IMR-90 (cell line): ENCODE measurements around the gene SEPTIN2. TPM values are rescaled to one million over a fixed set of nuclear protein-coding genes. Genes with fewer than 3 reads are reported as not detected.

Experiments used
- ATAC-seq: fragments of 200-7000 bp; cut with Tn5 transposase; 2 replicates; pipeline ENCODE4 v1.9.1; 2020; ENCODE audit warnings: low read depth, mild to moderate bottlenecking, moderate library complexity
- BruUV-seq: library from RNA; stranded (reverse); fragments of 400-500 nt; replicated peaks from 2 replicates; lab custom pipeline; 2021; lab: Mats Ljungman, UMichigan
- CTCF ChIA-PET: fragments of 300-600 bp; formaldehyde crosslinking; extraction: SDS; loops from one replicate; lab custom pipeline; 2021; ENCODE audit warnings: antibody characterized with exemption; lab: Yijun Ruan, JAX
- POLR2A ChIA-PET: fragments of 300-600 bp; sonication (Branson Sonifier 250); formaldehyde crosslinking; loops from one replicate; lab custom pipeline; 2022; ENCODE audit warnings: antibody characterized with exemption; ENCODE audit not compliant: unreplicated experiment; lab: Charles Lee
- DNase-seq: peaks from one replicate; pipeline ENCODE4 v3.0.0; 2013
- H2AFZ ChIP-seq: replicated peaks from 2 replicates; pipeline ENCODE3; 2013; ENCODE audit warnings: low read length, mild to moderate bottlenecking; ENCODE audit not compliant: poor library complexity
- H2AK5ac ChIP-seq: 2 replicates; pipeline ENCODE4 v1.6.1; 2013; ENCODE audit warnings: low read depth, low read length, inconsistent platforms
- H2AK9ac ChIP-seq: replicated peaks from 2 replicates; pipeline ENCODE3; 2013; ENCODE audit warnings: mild to moderate bottlenecking, low read depth, low read length, moderate library complexity; ENCODE audit not compliant: poor library complexity
- H2BK120ac ChIP-seq: 2 replicates; pipeline ENCODE4 v1.6.1; 2013; ENCODE audit warnings: low read depth, low read length, inconsistent platforms
- H2BK15ac ChIP-seq: 3 replicates; pipeline ENCODE4 v1.6.1; 2013; ENCODE audit warnings: low read depth, low read length, inconsistent platforms
- H2BK20ac ChIP-seq: 2 replicates; pipeline ENCODE4 v1.6.1; 2013; ENCODE audit warnings: low read depth, mild to moderate bottlenecking, inconsistent platforms, low read length, moderate library complexity
- H2BK5ac ChIP-seq: 2 replicates; pipeline ENCODE4 v1.6.1; 2013; ENCODE audit warnings: mild to moderate bottlenecking, low read depth, low read length, inconsistent platforms; ENCODE audit not compliant: poor library complexity, severe bottlenecking
- H3K14ac ChIP-seq: replicated peaks from 2 replicates; pipeline ENCODE4 v1.6.1; 2013; ENCODE audit warnings: low read depth, low read length, inconsistent platforms
- H3K18ac ChIP-seq: 2 replicates; pipeline ENCODE4 v1.6.1; 2013; ENCODE audit warnings: low read depth, low read length, control low read depth
- H3K23ac ChIP-seq: 2 replicates; pipeline ENCODE4 v1.6.1; 2013; ENCODE audit warnings: low read depth, low read length, inconsistent platforms
- H3K27ac ChIP-seq: 2 replicates; pipeline ENCODE4 v1.5.1; 2013; ENCODE audit warnings: mild to moderate bottlenecking, control low read depth, low read length; ENCODE audit not compliant: insufficient read depth
- H3K27me3 ChIP-seq: 2 replicates; pipeline ENCODE4 v1.6.1; 2013; ENCODE audit warnings: low read length; ENCODE audit not compliant: control insufficient read depth, insufficient read depth
- H3K36me3 ChIP-seq: 2 replicates; pipeline ENCODE4 v1.6.1; 2013; ENCODE audit warnings: low read length, mixed read lengths; ENCODE audit not compliant: control insufficient read depth, insufficient read depth
- H3K4ac ChIP-seq: 2 replicates; pipeline ENCODE4 v1.6.1; 2013; ENCODE audit warnings: low read depth, low read length, inconsistent platforms
- H3K4me1 ChIP-seq: 2 replicates; pipeline ENCODE4 v1.6.1; 2013; ENCODE audit warnings: low read length, mixed read lengths; ENCODE audit not compliant: control insufficient read depth, insufficient read depth
- H3K4me2 ChIP-seq: 2 replicates; pipeline ENCODE4 v1.6.1; 2013; ENCODE audit warnings: low read depth, mild to moderate bottlenecking, control low read depth, low read length, moderate library complexity
- H3K4me3 ChIP-seq: 2 replicates; pipeline ENCODE4 v1.5.1; 2013; ENCODE audit warnings: low read depth, mild to moderate bottlenecking, control low read depth, low read length, moderate library complexity; ENCODE audit not compliant: insufficient read depth
- H3K56ac ChIP-seq: 2 replicates; pipeline ENCODE4 v1.6.1; 2013; ENCODE audit warnings: low read length, inconsistent platforms; ENCODE audit not compliant: insufficient read depth; ENCODE audit errors: extremely low read depth
- H3K79me1 ChIP-seq, 2 experiments: 2 replicates each; pipeline ENCODE4 v1.6.1; 2013; ENCODE audit warnings: low read length in 2 of 2, inconsistent platforms in 1 of 2, low read depth in 1 of 2
- H3K9ac ChIP-seq: 2 replicates; pipeline ENCODE4 v1.6.1; 2013; ENCODE audit warnings: low read depth, low read length, control low read depth
- H3K9me1 ChIP-seq: 2 replicates; pipeline ENCODE4 v1.6.1; 2013; ENCODE audit warnings: low read length, inconsistent platforms; ENCODE audit not compliant: insufficient read depth
- H3K9me3 ChIP-seq: 2 replicates; pipeline ENCODE4 v1.6.1; 2013; ENCODE audit warnings: low read length; ENCODE audit not compliant: control insufficient read depth, insufficient read depth
- H4K20me1 ChIP-seq: 2 replicates; pipeline ENCODE4 v1.6.1; 2013; ENCODE audit warnings: low read length, inconsistent platforms; ENCODE audit not compliant: insufficient read depth
- H4K5ac ChIP-seq: 2 replicates; pipeline ENCODE4 v1.6.1; 2013; ENCODE audit warnings: mild to moderate bottlenecking, low read depth, low read length, control low read depth
- H4K8ac ChIP-seq, 2 experiments: 2 replicates each; pipeline ENCODE4 v1.6.1; 2013; ENCODE audit warnings: low read depth in 2 of 2, low read length in 2 of 2, control low read depth in 1 of 2, inconsistent platforms in 1 of 2
- H4K91ac ChIP-seq: 2 replicates; pipeline ENCODE4 v1.6.1; 2013; ENCODE audit warnings: low read depth, low read length, inconsistent platforms; ENCODE audit not compliant: insufficient read depth
- CHD1 ChIP-seq: IDR thresholded peaks from 2 replicates; pipeline ENCODE4 v1.6.1; 2012; ENCODE audit warnings: low read depth, low read length, improper control_type of control experiment
- MAFK ChIP-seq: IDR thresholded peaks from 2 replicates; pipeline ENCODE4 v1.6.1; 2012; ENCODE audit warnings: low read depth, low read length, improper control_type of control experiment
- MXI1 ChIP-seq: IDR thresholded peaks from 2 replicates; pipeline ENCODE4 v1.6.1; 2012; ENCODE audit warnings: low read depth, mild to moderate bottlenecking, low read length, moderate library complexity, borderline replicate concordance
- POLR2A ChIP-seq: IDR thresholded peaks from 2 replicates; pipeline ENCODE4 v1.6.1; 2012; ENCODE audit warnings: mild to moderate bottlenecking, low read depth, low read length
- RCOR1 ChIP-seq: IDR thresholded peaks from 2 replicates; pipeline ENCODE4 v1.6.1; 2012; ENCODE audit warnings: mild to moderate bottlenecking, low read length, improper control_type of control experiment; ENCODE audit not compliant: insufficient replicate concordance
- WGBS, 2 experiments: methylation state at CpG; one replicate each; pipeline versions ENCODE4 v1.1.5 to v1.1.7; 2013; ENCODE audit warnings: missing lambda C conversion rate in 2 of 2; ENCODE audit not compliant: insufficient read length in 1 of 2; ENCODE audit errors: extremely low coverage in 2 of 2; 5-methylcytosine and 5-hydroxymethylcytosine counted together
- dilution Hi-C: fragments of 300-500 bp; cut with HindIII; formaldehyde crosslinking; loops from one replicate; pipeline ENCODE4 v1.14.3; 2018; ENCODE audit warnings: low sequenced_read_pairs; ENCODE audit not compliant: unreplicated experiment
- in situ Hi-C: fragments of 300-500 bp; cut with MboI; formaldehyde crosslinking; loops from 3 replicates; pipeline ENCODE4 v1.14.3; 2019; ENCODE audit warnings: low sequenced_read_pairs, inconsistent platforms, mixed read lengths
- intact Hi-C: fragments of 100-400 bp; cut with micrococcal nuclease; formaldehyde crosslinking; loops from 2 replicates; pipeline ENCODE4 v1.10.0; 2022
- polyA plus RNA-seq, 3 experiments: library from polyadenylated mRNA; depleted of rRNA; stranded (reverse); fragments of >200 nt; gene quantifications; 2 replicates each; pipeline ENCODE4 v1.2.3, GENCODE V29; 2012; ENCODE audit warnings: low replicate concordance in 1 of 3
- total RNA-seq: library from RNA; depleted of rRNA; stranded (reverse); fragments of >200 nt; gene quantifications from 2 replicates; pipeline ENCODE4 v1.2.3, GENCODE V29; 2012
- TF ChIP-seq, protein P1 (sequence below): conservative IDR thresholded peaks from 2 replicates; pipeline ENCODE4 v1.5.1; 2012; ENCODE audit warnings: mild to moderate bottlenecking, low read depth, low read length, improper control_type of control experiment

Gene SEPTIN2
- total and polyA plus RNA-seq, 2 of the 4 experiments (the other 2 are of a cell fraction) = 420 to 504 TPM

GRCh38 chr2:241302083-241302482 is 13.6 kb upstream of the SEPTIN2 start:
- no peak overlapping the region for H2AK9ac ChIP-seq
- H3K9ac ChIP-seq = no peak overlapping the region
- H3K4me2 ChIP-seq = no peak overlapping the region
- H3K27ac ChIP-seq = no peak overlapping the region
- no peak overlapping the region for H2BK20ac ChIP-seq
- WGBS, 2 experiments = no CpG with 5 or more reads among the region's 3 CpGs
- no peak overlapping the region for H4K8ac ChIP-seq
- H2AFZ ChIP-seq = no peak overlapping the region
- DNase-seq (no peak), ATAC-seq (no peak)
- CTCF ChIA-PET = no interaction called here
- dilution Hi-C loops = no loop called here
- POLR2A ChIA-PET = no interaction called here
- in situ Hi-C loops = no loop called here
- H2BK5ac ChIP-seq = no peak overlapping the region
- H3K9me1 ChIP-seq = peaks cover 19% of the 10 kb centered on the region
- H2AK5ac ChIP-seq = no peak overlapping the region
- H3K36me3 ChIP-seq = peaks cover 6% of the 10 kb centered on the region
- H4K91ac ChIP-seq = no peak overlapping the region
- H3K79me1 ChIP-seq = peaks cover 11 to 67% of the 10 kb centered on the region in 2 experiments; a peak in 3 of 4 replicates
- H4K20me1 ChIP-seq = peaks cover 84% of the 10 kb centered on the region
- no peak overlapping the region for H3K4ac ChIP-seq
- no peak overlapping the region for H3K23ac ChIP-seq
- TF ChIP-seq, protein P1, sequence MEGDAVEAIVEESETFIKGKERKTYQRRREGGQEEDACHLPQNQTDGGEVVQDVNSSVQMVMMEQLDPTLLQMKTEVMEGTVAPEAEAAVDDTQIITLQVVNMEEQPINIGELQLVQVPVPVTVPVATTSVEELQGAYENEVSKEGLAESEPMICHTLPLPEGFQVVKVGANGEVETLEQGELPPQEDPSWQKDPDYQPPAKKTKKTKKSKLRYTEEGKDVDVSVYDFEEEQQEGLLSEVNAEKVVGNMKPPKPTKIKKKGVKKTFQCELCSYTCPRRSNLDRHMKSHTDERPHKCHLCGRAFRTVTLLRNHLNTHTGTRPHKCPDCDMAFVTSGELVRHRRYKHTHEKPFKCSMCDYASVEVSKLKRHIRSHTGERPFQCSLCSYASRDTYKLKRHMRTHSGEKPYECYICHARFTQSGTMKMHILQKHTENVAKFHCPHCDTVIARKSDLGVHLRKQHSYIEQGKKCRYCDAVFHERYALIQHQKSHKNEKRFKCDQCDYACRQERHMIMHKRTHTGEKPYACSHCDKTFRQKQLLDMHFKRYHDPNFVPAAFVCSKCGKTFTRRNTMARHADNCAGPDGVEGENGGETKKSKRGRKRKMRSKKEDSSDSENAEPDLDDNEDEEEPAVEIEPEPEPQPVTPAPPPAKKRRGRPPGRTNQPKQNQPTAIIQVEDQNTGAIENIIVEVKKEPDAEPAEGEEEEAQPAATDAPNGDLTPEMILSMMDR = no peak
- TF ChIP-seq MXI1 = no peak
- no peak for TF ChIP-seq CHD1
- TF ChIP-seq POLR2A = no peak
- TF ChIP-seq MAFK = no peak
- no peak for TF ChIP-seq RCOR1
- no peaks in the 10 kb centered on the region for H3K27me3 ChIP-seq
- H2BK120ac ChIP-seq = no peak overlapping the region
- H3K4me1 ChIP-seq = 0 out of 2 replicates have a peak, but pooled peaks cover 2% of the 10 kb centered on the region
- H4K5ac ChIP-seq = no peak overlapping the region
- H3K9me3 ChIP-seq = no peaks in the 10 kb centered on the region
- no peak overlapping the region for H3K4me3 ChIP-seq
- intact Hi-C loops = no loop called here
- H3K14ac ChIP-seq = no peak overlapping the region
- H2BK15ac ChIP-seq = no peak overlapping the region
- H3K56ac ChIP-seq = no peak overlapping the region
- H3K18ac ChIP-seq = no peak overlapping the region
- BruUV-seq = no TSS peak
